Prostate gland (tissue), 2 donors: ENCODE results near the gene ALK.

ENCODE experiments used
- POLR2A ChIP-seq: fragments of 450-650 bp; IDR thresholded peaks from one replicate; pipeline ENCODE4 v1.6.1; 2016; ENCODE audit warnings: antibody characterized with exemption, mild to moderate bottlenecking
- TF ChIP-seq, protein P1 (sequence below), 4 experiments: fragments of 200-600 bp in 2 of 4; fragments of 450-650 bp in 2 of 4; sonication (generic) in 2 of 4; IDR thresholded peaks; 1 replicate in 3 of 4; 2 replicates in 1 of 4; pipeline ENCODE4 v1.5.1; 2016 to 2019; ENCODE audit warnings: antibody characterized with exemption in 4 of 4, mild to moderate bottlenecking in 2 of 4, moderate library complexity in 2 of 4

DNA sequence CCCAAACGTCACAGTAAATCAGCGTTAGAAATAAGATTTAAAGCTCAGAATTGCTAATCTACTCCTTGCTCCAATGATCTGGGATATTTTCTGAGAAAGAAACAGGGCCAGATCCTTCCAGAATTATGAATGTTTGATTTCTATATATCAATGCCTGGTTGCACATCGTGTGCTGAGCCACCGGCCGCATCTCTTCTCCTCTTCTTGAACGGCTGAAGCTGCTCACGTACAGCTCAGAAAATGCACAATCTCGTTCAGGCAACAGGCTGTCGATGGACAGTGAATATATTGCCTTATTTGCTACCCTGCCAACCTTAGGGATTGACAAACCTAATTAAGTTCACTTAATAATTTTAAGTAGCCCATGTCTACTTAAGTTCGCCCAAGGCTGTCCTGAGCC is 636.7 kb downstream of the ALK start:
- TF ChIP-seq POLR2A: no peak
- TF ChIP-seq, protein P1, sequence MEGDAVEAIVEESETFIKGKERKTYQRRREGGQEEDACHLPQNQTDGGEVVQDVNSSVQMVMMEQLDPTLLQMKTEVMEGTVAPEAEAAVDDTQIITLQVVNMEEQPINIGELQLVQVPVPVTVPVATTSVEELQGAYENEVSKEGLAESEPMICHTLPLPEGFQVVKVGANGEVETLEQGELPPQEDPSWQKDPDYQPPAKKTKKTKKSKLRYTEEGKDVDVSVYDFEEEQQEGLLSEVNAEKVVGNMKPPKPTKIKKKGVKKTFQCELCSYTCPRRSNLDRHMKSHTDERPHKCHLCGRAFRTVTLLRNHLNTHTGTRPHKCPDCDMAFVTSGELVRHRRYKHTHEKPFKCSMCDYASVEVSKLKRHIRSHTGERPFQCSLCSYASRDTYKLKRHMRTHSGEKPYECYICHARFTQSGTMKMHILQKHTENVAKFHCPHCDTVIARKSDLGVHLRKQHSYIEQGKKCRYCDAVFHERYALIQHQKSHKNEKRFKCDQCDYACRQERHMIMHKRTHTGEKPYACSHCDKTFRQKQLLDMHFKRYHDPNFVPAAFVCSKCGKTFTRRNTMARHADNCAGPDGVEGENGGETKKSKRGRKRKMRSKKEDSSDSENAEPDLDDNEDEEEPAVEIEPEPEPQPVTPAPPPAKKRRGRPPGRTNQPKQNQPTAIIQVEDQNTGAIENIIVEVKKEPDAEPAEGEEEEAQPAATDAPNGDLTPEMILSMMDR (IDR thresholded peaks at IDR 0.05): no peak
